Astrocyte (in vitro differentiated cells and primary cell): Measurements from ENCODE around the gene YAF2.

Experiments
- EZH2 ChIP-seq: IDR thresholded peaks from 2 replicates; pipeline ENCODE4 v1.6.1; 2012; ENCODE audit warnings: mild to moderate bottlenecking, low read length, inconsistent platforms; ENCODE audit not compliant: insufficient read depth
- TF ChIP-seq, protein P1 (sequence below): IDR thresholded peaks from 2 replicates; pipeline ENCODE4 v1.5.1; 2011; ENCODE audit warnings: low read depth, mild to moderate bottlenecking, inconsistent platforms, low read length, moderate library complexity; ENCODE audit not compliant: insufficient read depth

DNA sequence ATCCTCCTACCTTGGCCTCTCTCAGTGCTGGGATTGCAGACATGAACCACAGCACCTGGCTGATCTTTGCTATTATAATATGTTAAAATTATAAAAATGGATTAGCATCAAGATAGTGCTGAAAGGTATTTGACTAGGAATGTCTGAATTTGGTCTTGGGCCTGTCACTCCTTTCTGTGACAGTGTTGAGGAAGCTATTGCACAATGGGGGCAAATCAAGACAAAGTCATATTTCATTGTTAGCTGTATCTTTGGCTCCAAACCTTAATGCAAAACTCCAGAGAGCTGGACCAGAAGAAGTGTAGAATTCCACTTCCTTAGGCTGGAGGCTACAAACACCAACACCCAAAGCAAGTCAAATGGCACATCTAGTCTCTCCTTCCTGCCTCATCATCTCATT lies 45.7 kb upstream of the YAF2 start:
- TF ChIP-seq, protein P1, sequence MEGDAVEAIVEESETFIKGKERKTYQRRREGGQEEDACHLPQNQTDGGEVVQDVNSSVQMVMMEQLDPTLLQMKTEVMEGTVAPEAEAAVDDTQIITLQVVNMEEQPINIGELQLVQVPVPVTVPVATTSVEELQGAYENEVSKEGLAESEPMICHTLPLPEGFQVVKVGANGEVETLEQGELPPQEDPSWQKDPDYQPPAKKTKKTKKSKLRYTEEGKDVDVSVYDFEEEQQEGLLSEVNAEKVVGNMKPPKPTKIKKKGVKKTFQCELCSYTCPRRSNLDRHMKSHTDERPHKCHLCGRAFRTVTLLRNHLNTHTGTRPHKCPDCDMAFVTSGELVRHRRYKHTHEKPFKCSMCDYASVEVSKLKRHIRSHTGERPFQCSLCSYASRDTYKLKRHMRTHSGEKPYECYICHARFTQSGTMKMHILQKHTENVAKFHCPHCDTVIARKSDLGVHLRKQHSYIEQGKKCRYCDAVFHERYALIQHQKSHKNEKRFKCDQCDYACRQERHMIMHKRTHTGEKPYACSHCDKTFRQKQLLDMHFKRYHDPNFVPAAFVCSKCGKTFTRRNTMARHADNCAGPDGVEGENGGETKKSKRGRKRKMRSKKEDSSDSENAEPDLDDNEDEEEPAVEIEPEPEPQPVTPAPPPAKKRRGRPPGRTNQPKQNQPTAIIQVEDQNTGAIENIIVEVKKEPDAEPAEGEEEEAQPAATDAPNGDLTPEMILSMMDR, result no peak
- TF ChIP-seq EZH2, result no peak
